NCI-H128 (cell line): Measurements from ENCODE around the gene FBRSL1.
"Not testable (repeated sequence)": the region's sequence is repeated elsewhere in the genome, so short reads cannot be mapped to it uniquely, and the experiment has no call there.

ENCODE experiments used
- DNase-seq: peaks from one replicate; lab custom pipeline; 2025; ENCODE audit not compliant: unreplicated experiment; lab: John Stamatoyannopoulos, UW

FBRSL1 gene

DNA sequence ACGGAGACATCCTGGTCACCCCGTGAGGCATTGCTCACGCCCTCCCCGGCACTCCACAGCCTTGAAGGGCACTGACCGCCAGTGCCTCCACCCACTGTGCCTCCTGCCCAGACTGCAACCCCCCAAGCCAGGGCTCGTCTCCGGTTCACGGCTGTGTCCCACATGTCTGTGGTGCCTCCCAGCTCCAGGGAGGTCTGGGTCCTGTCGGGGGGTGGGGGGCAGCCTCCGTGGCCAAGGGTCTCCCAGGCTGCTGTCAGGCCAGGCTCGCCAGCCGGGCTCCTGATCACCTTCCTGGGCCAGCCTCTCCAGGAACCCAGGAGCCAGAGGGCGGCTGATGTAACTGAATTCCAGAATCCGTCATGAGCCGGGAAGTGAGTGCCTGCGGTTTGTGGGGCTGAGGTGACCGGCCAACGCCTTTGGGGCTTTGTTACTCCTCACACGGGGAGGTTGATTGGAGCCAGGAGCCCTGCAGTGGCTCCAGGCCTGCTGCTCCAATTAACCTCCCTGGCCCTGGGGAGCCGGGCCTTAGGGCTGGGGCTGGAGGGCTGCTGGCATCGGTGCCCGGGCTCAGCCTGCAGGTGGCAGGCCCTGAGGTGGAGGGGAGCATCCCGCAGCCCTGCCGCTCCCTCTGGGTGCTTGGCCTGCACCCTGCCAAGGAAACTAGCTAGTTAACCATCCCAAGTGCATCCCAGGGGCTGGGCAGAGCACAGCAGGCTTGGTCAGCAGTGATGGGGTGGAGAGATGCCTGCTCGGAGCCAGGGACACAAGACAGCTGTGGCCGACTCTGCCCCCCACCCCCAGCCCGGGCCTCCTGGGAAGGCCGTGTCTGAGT is 36.4 kb upstream of the FBRSL1 start:
- DNase-seq: no peak

DNA sequence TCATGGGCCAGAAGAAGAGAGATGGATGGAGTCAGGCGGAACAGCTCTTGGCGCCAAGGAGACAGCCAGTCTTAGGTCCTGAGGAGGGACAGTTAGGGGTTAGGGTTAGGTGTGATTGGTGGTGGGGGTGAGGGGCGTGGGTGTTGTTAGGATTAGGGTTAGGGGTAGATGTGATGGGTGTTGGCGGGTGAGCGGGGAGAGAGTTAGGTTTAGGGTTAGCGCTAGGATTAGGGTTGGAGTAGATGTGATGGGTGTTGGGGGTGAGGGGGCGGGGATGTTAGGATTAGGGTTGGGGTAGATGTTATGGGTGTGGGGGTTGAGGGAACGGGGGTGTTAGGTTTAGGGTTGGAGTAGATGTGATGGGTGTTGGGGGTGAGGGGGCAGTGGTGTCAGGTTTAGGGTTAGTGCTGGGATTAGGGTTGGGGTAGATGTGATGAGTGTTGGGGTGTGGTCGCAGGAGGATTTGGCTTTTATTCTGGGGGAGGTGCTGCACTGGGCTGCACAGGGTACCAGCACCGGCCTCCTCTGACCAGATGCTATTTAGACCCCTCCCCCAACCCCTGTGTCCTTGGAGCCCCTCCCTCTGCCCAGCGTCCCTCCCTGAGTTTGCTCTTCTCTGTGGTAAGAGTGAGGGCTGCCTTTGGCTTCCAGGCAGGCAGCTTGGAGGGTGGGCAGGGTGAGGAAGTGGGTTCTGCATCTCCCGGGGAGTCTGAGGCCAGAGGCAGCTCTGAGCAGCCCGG is 35.6 kb upstream of the FBRSL1 start:
- no peak for DNase-seq

DNA sequence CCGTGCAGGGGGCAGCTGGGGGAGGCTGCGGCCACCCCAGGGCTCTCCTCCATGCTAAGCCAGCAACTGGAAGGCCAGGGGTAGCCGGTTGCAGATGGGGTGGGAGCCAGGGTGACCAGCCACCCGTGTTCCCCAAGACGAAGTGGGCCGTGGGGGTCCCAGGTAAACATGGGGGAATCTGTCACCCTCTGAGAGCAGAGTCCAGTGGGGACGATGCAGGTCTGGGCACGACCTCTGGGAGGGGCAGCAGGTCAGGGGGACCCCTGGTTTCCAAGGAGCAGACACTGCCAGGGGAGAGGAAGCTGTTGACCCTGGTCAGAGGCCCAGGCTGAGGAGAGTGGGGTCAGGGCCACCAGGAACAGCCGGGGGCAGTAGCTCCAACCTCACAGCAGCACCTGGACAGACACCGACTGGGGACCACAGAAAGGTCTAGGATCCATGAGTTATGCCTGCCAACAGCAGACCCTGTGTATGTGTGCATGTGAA is 35.0 kb upstream of the FBRSL1 start:
- DNase-seq: no peak

DNA sequence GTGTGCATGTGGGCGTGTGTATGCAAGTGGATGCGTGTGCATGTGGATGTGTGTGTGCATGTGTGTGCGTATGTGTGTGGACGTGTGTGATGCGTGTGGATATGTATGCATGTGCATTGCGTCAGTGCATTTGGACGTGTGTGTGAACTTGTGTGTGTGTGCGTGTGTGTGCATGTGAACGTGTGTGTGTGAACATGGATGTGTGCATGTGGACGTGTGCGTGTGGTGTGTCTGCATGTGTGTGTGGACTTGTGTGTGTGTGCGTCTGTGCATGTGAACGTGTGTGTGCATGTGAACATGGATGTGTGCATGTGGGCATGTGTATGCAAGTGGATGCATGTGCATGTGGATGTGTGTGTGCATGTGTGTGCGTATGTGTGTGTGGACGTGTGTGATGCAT is 34.4 kb upstream of the FBRSL1 start:
- DNase-seq: no peak

DNA sequence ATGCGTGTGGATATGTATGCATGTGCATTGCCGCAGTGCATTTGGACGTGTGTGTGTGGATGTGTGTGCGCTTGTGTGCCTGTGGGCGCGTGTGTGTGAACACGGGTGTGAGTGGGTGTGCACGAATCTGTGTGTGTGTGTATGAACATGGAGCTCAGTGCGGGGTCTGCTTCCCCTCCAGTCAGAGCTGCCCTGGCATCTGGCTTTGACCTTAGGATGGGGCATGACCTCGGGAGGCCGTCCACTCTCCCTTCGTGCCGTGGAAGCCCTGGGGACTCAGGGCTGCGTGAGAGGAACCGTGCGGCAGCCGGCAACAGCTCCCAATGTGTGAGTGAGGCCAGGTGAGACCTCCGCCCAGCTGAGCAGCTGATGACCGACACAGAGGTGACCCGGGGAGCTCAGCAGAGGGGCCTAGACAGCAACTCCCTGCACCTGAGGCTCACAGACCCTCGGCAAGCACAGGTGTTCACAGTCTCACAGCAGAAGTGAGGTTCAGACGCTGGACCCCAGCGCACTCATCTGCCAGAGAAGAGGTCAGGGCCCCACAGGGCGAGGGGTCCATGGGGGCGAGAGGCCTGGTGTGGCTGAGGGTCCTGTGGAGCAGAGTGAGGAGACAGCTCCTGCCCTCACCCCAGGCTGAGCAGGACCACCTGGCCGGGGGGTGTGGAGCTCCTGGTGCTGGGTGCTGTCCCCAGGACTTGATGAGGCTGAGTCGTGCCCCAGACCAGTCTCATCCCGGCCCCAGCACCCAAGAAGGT is 33.6 kb upstream of the FBRSL1 start:
- no peak for DNase-seq

DNA sequence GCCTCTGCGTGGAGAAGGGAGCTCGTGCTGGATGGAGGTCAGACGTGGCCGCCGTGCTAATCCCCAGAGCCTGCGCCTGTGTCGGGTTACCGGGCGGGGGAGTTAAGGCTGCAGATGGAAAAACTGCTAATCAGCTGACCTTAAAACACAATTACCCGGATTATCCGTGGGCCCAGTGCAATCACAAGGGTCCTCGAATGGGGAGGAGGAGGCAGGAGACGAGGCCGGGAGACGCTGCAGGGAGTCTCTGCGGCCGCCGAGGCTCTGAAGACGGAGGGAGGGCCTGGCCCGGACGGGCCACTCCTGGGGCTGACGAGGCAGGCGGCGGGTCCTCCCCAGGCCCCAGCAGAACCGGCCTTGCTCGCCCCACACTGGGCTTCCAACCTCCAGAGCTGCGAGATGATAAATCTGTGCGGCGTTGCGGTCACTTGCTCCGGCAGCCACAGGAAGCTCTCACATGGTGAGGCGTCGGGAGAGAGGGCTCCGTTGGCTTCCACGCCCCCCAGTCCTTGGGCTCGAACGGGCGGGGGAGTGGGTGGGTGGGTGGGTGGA is 32.9 kb upstream of the FBRSL1 start:
- no peak for DNase-seq

DNA sequence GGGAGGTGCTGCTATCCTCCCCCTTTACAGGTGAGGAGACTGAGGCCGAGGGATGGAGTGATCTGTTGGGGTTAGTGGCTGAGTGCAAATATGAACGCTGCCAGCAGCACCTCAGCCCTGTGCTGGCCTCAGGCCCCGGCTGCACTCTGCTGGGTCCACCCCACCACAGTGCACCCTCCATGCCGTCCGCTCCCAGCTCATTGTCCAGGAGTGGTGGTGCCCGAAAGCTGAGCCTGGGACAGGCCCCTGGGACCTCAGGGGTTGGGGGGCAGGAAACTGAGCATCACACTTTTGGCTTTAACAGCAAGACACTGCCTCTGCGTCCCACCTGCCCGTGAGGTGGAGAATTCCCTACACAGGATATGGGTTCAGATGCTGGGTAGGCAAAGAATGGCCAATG is 31.5 kb upstream of the FBRSL1 start:
- DNase-seq: no peak

DNA sequence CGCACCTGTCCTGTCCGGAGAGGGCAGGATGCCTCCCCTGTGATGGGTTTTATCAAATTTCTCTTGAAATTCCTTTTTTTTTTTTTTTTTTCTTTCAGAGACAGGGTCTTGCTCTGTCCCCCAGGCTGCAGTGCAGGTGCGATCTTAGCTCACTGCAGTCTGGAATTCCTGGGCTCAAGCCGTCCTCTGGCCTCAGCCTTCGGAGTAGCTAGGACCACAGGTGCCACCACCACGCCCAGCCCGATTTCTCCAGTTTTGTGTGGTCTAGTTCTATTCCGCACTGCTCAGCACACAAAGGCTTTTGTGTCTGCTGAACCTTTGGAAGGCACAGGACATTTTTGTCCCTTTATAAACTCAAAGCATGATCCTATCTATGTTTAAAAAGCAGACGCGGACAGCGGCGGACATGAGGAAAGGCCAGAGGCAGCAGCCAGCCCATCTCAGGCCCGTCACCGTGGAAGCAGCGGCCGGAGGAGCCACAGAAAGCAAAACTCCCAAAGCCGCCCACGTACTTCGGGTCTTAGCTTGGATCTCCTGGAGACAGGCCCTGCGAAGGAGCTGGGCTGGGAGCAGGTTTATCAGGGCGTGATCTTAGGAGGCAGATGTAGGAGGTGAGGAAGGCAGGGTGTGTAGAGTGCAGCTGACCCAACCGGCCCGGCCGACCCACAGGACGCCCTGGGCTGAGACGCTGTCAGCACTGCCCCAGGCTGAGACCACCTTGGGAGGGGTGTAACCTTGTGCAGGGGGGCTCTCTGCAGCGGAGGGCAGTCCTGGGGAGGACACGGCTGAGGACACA is 30.9 kb upstream of the FBRSL1 start:
- no peak for DNase-seq

DNA sequence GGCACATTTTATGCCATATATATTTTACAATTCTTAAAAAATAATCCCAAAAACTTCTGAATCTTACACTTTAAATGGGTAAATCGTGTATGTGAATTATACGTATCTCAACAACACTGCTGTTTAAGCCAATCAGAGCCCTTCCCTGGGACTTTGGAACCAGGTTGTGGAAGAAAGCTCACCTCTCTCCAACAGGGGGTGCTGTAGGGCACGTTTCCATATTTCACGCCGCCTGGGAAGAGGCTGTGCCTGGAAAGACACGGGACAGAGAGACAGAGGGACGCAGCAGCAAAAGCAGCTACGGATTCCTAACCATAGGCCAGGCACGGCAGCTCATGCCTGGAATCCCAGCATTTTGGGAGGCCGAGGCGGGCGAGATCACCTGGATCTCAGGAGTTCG is 29.4 kb upstream of the FBRSL1 start:
- no peak for DNase-seq

DNA sequence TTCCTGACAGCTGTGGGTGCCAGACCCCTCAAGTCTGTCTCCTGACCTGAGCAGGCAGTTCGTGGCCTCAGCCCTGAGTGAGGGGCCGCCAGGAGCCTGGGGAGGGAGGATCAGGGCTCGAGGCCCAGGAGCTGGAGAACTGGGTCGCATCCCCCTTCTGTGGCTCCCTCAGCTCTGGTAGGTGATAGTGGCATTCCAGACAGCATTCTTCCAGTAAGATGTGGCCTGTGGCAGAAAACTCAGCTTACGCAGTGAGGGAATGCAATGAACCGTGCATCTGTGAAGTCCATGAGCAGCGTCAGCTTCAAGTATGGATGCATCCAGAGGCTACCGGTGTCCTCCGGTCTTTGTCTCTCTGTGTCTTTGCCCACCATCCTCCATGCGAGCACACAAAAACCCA is 28.4 kb upstream of the FBRSL1 start:
- no peak for DNase-seq

DNA sequence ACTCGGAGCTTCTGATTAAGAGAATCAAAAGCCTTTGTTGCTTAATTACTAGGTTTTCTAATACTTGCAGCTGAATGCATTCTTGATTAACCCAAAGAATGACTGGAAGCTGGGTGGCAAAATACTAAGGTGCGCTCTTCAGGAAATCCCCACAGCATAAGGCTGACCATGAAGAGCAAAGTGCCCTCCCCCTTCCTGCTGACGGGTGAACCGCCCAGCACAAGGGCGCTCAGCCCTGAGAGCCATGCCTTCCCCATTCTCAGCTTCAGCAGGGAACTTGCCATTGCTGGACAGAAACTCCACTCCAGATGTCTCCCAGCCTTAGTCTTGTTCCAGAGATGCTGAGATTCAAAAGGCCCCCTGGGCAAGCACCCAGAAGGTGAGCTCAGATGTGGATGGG is 27.2 kb upstream of the FBRSL1 start:
- DNase-seq: no peak

DNA sequence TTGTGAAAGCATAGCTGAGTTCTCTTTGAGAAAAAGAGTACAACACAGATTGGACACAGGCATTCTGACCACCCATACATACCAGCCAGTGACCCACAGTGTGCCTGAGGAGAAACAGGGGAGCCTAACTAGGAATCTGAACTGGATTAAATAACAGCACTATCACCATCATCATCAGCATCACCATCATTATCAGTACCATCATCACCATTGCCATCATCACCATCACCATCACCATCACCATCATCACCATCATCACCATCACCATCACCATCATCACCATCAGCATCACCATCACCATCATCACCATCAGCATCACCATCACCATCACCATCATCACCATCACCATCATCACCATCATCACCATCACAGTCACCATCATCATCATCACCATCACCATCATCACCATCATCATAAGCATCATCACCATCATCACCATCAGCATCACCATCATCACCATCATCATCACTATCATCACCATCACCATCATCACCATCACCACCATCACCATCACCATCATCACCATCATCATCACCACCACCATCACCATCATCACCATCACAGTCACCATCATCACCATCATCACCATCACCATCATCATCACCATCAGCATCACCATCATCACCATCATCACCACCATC is 26.5 kb upstream of the FBRSL1 start:
- DNase-seq: not testable (repeated sequence)

DNA sequence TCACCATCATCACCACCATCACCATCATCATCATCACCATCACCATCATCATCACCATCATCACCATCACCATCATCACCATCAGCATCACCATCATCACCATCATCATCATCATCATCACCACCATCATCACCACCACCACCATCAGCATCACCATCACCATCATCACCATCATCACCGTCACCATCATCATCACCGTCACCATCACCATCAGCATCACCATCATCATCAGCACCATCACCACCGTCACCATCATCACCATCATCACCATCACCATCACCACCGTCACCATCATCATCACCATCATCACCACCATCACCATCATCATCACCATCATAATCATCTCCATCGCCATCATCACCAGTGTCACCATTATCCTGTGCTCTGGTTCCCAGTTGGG is 25.6 kb upstream of the FBRSL1 start:
- not testable (repeated sequence) for DNase-seq

DNA sequence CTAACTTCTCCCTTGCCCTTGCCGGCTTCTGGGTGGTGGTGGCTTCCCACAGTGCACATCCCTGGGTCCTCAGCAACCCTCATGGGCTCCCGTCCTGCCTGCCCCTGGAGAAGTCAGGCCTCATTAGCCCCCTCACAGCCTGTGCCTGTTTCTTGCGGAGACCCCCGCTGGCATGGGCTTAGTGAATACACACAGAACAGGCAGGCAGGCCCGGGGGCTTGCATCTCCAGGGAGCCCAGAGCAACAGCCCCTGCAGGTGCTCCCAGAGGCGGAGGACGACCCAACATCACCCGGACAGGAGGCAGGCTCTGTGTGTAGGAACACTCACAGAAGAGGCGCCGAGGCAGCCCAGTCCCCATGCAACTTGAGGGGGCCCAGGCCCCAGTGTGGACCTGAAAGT is 25.1 kb upstream of the FBRSL1 start:
- DNase-seq: no peak

DNA sequence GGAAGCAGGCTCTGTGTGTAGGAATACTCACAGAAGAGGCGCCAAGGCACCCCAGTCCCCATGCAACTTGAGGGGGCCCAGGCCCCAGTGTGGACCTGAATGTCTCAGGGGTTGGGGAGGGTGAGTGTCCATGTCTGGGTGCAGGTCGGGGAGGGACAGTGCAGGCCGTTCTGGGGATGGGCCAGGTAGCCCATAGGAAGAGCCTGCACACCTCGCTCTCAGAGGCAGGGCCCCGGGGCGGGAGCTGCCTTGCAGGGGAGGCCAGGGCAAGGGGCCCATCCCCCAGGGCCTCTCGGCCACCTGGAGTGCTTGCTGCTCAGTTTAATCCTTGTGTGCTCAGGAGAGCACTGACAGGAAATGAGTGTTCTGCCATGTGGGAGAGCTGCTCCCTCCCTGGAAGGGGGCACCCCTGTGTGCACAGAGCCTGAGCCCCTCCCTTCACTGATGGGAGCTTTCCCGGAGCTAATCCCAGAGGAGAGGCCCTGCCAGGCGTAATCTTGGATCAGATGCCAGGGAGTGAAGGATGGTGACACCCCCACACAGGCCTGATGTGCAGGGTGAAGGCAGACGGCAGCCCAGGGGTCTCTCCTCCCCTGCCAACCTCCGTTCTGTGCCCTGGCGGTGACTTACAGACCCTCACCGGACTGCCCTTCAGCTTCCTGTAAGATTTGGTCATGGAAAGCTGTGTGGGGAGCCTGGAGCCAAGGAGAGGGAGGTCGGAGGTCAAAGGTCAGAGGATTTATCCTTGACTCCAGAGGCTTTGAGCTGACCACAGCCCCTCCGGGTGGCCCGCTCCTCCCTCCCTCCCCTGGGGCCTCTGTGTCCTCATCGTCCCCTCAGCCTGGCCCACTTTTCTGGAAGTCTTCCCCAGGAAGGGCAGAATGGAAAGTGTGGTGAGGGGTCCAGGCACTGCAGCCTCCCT is 24.4 kb upstream of the FBRSL1 start:
- DNase-seq: no peak

DNA sequence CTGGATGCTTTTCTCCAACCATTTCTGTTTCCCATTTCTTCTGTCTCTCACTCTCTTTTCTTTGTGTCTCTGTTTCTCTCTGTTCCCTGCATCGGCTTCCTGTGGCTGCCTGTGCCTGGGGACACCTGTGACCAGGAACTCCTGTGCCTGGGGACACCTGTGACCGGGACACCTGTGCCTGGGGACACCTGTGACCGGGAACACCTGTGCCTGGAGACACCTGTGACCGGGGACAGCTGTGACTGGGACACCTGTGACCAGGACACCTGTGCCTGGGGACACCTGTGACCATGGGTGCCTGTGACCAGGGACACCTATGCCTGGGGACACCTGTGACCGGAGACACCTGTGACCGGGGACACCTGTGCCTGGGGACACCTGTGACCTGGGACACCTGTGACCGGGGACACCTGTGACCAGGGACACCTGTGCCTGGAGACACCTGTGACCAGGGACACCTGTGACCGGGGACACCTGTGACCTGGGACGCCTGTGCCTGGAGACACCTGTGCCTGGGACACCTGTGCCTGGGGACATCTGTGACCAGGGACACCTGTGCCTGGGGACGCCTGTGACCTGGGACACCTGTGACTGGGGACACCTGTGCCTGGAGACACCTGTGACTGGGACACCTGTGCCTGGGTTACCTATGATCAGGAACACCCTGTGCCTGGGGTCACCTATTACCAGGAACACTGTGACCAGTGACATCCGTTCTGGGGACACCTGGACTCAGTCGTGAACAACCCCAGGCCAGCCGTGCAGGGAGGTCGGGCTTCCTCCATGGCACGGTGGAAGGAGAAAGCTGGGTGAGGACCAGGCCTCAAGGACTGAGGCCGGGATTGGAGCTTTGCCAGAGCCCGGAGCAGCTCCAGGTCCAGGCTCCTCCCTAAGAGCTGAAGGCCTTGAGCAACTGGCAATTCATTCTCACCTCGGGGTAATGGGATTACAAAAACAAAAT is 23.4 kb upstream of the FBRSL1 start:
- no peak for DNase-seq

DNA sequence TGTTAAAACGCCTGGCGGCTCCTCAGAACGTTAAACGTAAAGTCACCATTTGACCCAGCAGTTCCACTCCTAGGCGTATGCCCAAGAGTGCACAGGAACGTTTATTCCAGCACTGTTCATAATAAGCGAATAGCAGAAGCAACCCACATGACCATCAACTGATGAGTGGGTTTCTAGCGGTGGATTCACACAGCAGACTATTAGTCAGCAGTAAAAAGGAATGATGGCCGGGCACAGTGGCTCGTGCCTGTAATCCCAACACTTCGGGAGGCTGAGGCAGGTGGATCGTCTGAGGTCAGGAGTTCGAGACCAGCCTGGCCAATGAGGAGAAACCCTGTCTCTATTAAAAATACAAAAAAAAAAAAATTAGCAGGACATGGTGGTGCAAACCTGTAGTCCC is 22.4 kb upstream of the FBRSL1 start:
- no peak for DNase-seq

DNA sequence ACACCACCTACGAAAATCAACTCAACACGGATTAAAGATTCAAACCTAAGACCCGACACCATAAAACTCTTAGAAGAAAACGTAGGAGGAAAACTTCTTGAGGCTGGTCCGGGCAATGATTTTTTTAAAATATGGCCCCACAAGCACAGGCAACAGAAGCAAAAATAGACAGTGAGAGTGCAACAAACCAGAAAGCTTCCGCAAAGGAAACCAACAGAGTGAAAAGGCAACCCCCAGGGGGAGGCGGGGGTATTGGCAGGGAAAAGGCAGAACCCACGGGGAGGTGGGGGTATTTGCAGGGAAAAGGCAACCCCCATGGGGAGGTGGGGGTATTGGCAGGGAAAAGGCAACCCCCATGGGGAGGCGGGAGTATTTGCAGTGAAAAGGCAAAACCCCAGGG is 20.5 kb upstream of the FBRSL1 start:
- no peak for DNase-seq
